BE2C (cell line): ENCODE data around the gene TMEM86A.

Experiments
- DNase-seq: peaks from one replicate; pipeline ENCODE4 v3.0.0-alpha.2; 2020
- H3K27me3 ChIP-seq: fragments of 250-450 bp; sonication (Bioruptor Pico); 2 replicates; pipeline ENCODE4 v1.5.1; 2020; ENCODE audit warnings: mild to moderate bottlenecking
- H3K36me3 ChIP-seq: fragments of 250-450 bp; sonication (Bioruptor Pico); 2 replicates; pipeline ENCODE4 v1.5.1; 2020; ENCODE audit warnings: mild to moderate bottlenecking
- H3K4me1 ChIP-seq: fragments of 250-450 bp; sonication (Bioruptor Pico); 2 replicates; pipeline ENCODE4 v1.5.1; 2020
- H3K4me3 ChIP-seq: 2 replicates; pipeline ENCODE4 v1.5.1; 2011; ENCODE audit warnings: low read depth, low read length
- H3K9me3 ChIP-seq: fragments of 250-450 bp; sonication (Bioruptor Pico); 2 replicates; pipeline ENCODE4 v1.5.1; 2020
- TF ChIP-seq, protein P1 (sequence below): IDR thresholded peaks from 2 replicates; pipeline ENCODE4 v1.5.1; 2012; ENCODE audit warnings: mild to moderate bottlenecking, low read depth, low read length

The TMEM86A gene

DNA sequence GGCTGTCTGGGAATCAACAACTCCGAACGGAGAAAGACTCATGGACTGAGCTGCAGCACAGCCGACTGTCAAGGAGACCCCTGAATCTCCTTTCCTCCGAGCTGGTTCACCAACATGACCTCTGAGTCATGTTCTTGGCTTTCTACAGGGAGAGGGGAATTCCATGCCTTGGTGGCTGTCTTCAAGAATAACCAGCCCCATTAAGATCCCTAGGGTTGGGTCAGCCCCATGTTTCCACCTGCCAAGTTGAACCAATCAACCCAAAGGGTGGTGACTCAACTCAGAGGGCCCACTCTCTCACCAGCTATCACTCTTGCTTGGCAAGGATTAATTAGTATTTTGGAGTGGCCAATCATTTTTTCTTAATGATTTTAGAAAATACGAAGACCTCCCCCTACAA is 55.7 kb downstream of the TMEM86A start:
- Histone ChIP-seq H3K4me3 (no peak overlapping the region), H3K4me1 (no peaks in the 10 kb centered on the region), H3K36me3 (no peaks in the 10 kb centered on the region), H3K27me3 (no peaks in the 10 kb centered on the region), H3K9me3 (no peaks in the 10 kb centered on the region)
- TF ChIP-seq, protein P1, sequence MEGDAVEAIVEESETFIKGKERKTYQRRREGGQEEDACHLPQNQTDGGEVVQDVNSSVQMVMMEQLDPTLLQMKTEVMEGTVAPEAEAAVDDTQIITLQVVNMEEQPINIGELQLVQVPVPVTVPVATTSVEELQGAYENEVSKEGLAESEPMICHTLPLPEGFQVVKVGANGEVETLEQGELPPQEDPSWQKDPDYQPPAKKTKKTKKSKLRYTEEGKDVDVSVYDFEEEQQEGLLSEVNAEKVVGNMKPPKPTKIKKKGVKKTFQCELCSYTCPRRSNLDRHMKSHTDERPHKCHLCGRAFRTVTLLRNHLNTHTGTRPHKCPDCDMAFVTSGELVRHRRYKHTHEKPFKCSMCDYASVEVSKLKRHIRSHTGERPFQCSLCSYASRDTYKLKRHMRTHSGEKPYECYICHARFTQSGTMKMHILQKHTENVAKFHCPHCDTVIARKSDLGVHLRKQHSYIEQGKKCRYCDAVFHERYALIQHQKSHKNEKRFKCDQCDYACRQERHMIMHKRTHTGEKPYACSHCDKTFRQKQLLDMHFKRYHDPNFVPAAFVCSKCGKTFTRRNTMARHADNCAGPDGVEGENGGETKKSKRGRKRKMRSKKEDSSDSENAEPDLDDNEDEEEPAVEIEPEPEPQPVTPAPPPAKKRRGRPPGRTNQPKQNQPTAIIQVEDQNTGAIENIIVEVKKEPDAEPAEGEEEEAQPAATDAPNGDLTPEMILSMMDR = no peak
- no peak for DNase-seq
